Measurements from ENCODE around the gene YTHDF2.

- TF ChIP-seq CTCF (IDR thresholded peaks at IDR 0.05): peak; percentile 21
- TF ChIP-seq EZH2 (IDR thresholded peaks at IDR 0.05; ENCODE audit: borderline replicate concordance, insufficient read depth, low read depth, low read length, poor library complexity, severe bottlenecking): no peak
Observed at GRCh38 chr1:28756846-28757245, 20.1 kb downstream of the YTHDF2 start.

Measured in B cell (primary cell).